ENCODE measurements around the gene RBBP8. TPM values are rescaled to one million over a fixed set of nuclear protein-coding genes. Genes with fewer than 3 reads are reported as not detected.

RBBP8 gene
- total RNA-seq, 1 donor from 2014 or later: 1.9 TPM

DNA sequence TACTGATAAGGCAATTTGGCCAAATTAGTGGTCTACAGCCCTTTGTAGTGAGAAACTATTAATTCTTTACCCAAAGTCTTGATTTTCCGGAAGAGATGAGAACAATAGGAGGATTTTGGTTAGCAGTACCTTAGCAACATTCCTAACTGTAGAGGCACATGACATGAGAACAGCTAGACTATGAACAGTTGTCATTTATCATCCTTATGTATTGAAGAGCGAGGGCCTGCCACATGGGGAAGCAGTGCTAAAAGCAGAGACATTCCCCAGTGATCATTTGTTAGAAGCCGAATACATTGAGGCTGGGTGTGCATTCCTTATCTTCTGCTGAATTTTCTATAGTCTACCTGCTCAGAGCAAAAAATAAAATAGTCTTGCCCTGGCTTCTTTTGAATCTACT, 65.2 kb downstream of the RBBP8 start:
- H3K4me3 ChIP-seq: no peak overlapping the region
- TF ChIP-seq, protein P1, sequence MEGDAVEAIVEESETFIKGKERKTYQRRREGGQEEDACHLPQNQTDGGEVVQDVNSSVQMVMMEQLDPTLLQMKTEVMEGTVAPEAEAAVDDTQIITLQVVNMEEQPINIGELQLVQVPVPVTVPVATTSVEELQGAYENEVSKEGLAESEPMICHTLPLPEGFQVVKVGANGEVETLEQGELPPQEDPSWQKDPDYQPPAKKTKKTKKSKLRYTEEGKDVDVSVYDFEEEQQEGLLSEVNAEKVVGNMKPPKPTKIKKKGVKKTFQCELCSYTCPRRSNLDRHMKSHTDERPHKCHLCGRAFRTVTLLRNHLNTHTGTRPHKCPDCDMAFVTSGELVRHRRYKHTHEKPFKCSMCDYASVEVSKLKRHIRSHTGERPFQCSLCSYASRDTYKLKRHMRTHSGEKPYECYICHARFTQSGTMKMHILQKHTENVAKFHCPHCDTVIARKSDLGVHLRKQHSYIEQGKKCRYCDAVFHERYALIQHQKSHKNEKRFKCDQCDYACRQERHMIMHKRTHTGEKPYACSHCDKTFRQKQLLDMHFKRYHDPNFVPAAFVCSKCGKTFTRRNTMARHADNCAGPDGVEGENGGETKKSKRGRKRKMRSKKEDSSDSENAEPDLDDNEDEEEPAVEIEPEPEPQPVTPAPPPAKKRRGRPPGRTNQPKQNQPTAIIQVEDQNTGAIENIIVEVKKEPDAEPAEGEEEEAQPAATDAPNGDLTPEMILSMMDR (IDR thresholded peaks at IDR 0.05): no peak
- H3K9me3 ChIP-seq: no peaks in the 10 kb centered on the region
- H3K27me3 ChIP-seq: no peaks in the 10 kb centered on the region
- intact Hi-C loops (cut with DNase I): no loop called here
- DNase-seq (ENCODE audit: low spot score in 2 of 2): no peak
- H3K4me1 ChIP-seq: no peaks in the 10 kb centered on the region
- H3K27ac ChIP-seq: no peak overlapping the region
- no peaks in the 10 kb centered on the region for H3K36me3 ChIP-seq

DNA sequence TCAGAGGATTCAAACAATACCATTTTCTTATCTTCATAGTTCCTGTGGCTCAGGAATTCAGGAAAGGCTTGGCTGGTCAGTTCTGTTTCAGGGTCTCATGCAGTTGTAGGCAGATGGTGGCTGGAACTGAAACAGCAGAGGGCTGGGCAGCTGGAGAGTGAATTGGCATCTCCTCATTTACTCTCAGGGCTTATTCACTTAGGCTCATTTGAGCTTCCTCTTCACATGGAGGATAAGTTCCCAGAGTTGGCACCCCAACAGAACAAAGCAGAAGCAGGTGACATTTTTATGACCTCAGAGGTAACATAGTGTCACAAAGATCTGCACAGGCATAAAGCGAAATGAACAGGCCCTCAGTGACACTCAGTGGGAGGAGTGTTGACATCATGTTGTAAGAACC, 66.1 kb downstream of the RBBP8 start:
- Histone ChIP-seq H3K27ac (no peak overlapping the region), H3K36me3 (no peaks in the 10 kb centered on the region), H3K4me3 (no peak overlapping the region), H3K27me3 (no peaks in the 10 kb centered on the region), H3K9me3 (no peaks in the 10 kb centered on the region), H3K4me1 (no peaks in the 10 kb centered on the region)
- no peak for DNase-seq (ENCODE audit: low spot score in 2 of 2)
- intact Hi-C loops (cut with DNase I): no loop called here
- TF ChIP-seq, protein P1 (IDR thresholded peaks at IDR 0.05): no peak

DNA sequence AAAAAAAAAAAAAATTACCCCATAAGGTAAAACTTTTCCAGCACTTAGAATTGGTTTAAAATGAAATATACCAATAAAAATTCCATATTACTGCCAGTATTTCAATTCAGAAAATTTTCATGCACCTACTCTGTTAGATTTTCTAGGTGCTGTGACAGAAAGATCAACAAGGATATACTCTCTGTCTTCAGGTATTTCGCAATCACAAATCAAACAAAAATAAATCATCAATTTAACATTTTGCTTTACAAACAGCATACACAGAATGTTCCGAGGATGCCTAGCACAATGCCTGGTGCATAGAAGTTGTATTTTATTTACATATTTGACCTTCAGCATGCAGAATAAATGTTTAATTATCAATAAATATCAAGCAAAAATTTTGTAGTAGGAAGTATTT, 66.5 kb downstream of the RBBP8 start:
- Histone ChIP-seq H3K4me3 (no peak overlapping the region), H3K27ac (no peak overlapping the region), H3K27me3 (no peaks in the 10 kb centered on the region), H3K36me3 (no peaks in the 10 kb centered on the region), H3K4me1 (no peaks in the 10 kb centered on the region), H3K9me3 (no peaks in the 10 kb centered on the region)
- intact Hi-C loops (cut with DNase I): no loop called here
- TF ChIP-seq, protein P1 (IDR thresholded peaks at IDR 0.05): no peak
- no peak for DNase-seq (ENCODE audit: low spot score in 2 of 2)

DNA sequence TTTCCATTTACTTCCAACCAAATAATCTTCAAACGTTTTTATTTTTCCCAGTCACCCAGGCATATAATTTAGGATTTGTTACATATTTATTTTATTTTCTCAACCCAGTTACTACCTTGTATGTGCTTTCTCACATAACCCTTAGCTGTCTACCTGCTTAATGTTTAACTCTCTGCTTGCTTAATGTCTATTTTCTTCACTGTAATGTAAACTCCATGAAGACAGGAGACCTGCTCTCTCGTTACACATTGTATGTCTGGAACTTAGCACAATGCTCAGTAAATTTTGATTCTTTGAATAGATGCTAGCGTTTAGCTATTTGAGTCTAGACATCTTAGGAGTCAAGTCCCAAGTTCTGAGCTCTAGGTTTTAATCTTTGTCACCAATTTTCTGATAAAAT, 70.2 kb downstream of the RBBP8 start:
- no peak for DNase-seq (ENCODE audit: low spot score in 2 of 2)
- no peak overlapping the region for H3K4me3 ChIP-seq
- intact Hi-C loops (cut with DNase I): no loop called here

DNA sequence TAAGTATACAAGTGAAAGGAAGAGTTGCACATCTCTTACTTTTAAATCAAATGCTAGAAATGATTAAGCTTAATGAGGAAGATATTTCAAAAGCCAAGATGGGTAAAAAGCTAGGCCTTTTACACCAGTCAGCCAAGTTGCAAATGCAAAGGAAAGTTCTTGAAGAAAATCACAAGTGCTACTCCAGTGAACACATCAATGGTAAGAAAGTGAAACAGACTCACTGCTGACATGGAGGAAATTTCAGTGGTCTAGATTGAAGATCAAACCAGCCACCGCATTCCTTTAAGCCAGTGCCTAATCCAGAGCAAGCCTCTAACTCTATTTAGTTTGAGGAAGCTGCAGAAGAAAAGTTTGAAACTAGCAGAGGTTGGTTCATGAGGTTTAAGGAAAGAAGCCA, 79.1 kb downstream of the RBBP8 start:
- H3K27ac ChIP-seq: no peak overlapping the region
- peaks cover under 1 to 7% of the 10 kb centered on the region in 2 donors for H3K36me3 ChIP-seq
- no peaks in the 10 kb centered on the region for H3K4me1 ChIP-seq
- no peak overlapping the region for H3K4me3 ChIP-seq
- no peaks in the 10 kb centered on the region for H3K27me3 ChIP-seq
- H3K9me3 ChIP-seq: no peaks in the 10 kb centered on the region
- intact Hi-C loops (cut with DNase I): no loop called here
- DNase-seq (ENCODE audit: low spot score in 2 of 2): no peak
- TF ChIP-seq, protein P1 (IDR thresholded peaks at IDR 0.05): no peak

More for the DNA sequence above, 70.2 kb downstream of the RBBP8 start:
- H3K9me3 ChIP-seq: no peaks in the 10 kb centered on the region
- H3K4me1 ChIP-seq: no peaks in the 10 kb centered on the region
- TF ChIP-seq, protein P1 (IDR thresholded peaks at IDR 0.05): no peak
- H3K27ac ChIP-seq: no peak overlapping the region
- H3K27me3 ChIP-seq: no peaks in the 10 kb centered on the region
- H3K36me3 ChIP-seq: peaks cover 0 to 2% of the 10 kb centered on the region in 2 donors
